K562 (cell line): ENCODE data around the gene IL4I1. TPM values are rescaled to one million over a fixed set of nuclear protein-coding genes. Genes with fewer than 3 reads are reported as not detected.

ENCODE experiments used
- CAMTA2 ChIP-seq: fragments of 250-450 bp; sonication (Bioruptor Pico); conservative IDR thresholded peaks from 2 replicates; pipeline ENCODE4 v1.5.1; 2022
- GABPB1 ChIP-seq: sonication (generic); formaldehyde crosslinking; IDR thresholded peaks from 2 replicates; pipeline ENCODE4 v1.8.0; 2022; ENCODE audit warnings: mild to moderate bottlenecking, missing genetic modification reagents
- JUNB ChIP-seq: fragments of 450-650 bp; formaldehyde crosslinking; conservative IDR thresholded peaks from 2 replicates; pipeline ENCODE4 v1.4.0; 2020; ENCODE audit warnings: mild to moderate bottlenecking
- NONO ChIP-seq, 2 experiments: fragments of 200-400 bp in 1 of 2; fragments of 450-650 bp in 1 of 2; formaldehyde crosslinking in 1 of 2; IDR thresholded peaks; 2 replicates each; pipeline ENCODE4 v1.6.1; 2017; ENCODE audit warnings: low read depth in 2 of 2, mild to moderate bottlenecking in 2 of 2, moderate library complexity in 2 of 2, low read length in 1 of 2
- PHB ChIP-seq: fragments of 250-450 bp; sonication (Bioruptor Pico); IDR thresholded peaks from 2 replicates; pipeline ENCODE4 v1.5.0; 2021
- SAP30 ChIP-seq: fragments of 200-600 bp; sonication (generic); IDR thresholded peaks from 2 replicates; pipeline ENCODE4 v1.6.1; 2012; ENCODE audit warnings: borderline replicate concordance, low read depth, mild to moderate bottlenecking, moderate library complexity, low read length, control low read depth, inconsistent platforms; ENCODE audit not compliant: insufficient read depth, poor library complexity, severe bottlenecking
- SLC30A9 ChIP-seq: fragments of 250-450 bp; sonication (Bioruptor Pico); IDR thresholded peaks from 2 replicates; pipeline ENCODE4 v1.8.0; 2022; ENCODE audit warnings: mild to moderate bottlenecking, moderate library complexity
- ZFP1 ChIP-seq: fragments of 450-650 bp; formaldehyde crosslinking; IDR thresholded peaks from 2 replicates; pipeline ENCODE4 v1.4.0; 2020; ENCODE audit warnings: mild to moderate bottlenecking, mixed read lengths
- ZNF282 ChIP-seq: sonication (generic); formaldehyde crosslinking; IDR thresholded peaks from 2 replicates; pipeline ENCODE4 v1.8.1; 2023; ENCODE audit warnings: missing genetic modification reagents
- ZNF354B ChIP-seq: fragments of 250-450 bp; sonication (Bioruptor Pico); IDR thresholded peaks from 2 replicates; pipeline ENCODE4 v1.4.0; 2020
- polyA plus RNA-seq, 8 experiments: library from polyadenylated mRNA; depleted of rRNA in 4 of 8; stranded (reverse) in 5 of 8; unstranded in 3 of 8; fragments of >200 nt; fragmentation: Nextera tagmentation in 2 of 8; fragmentation: Illumina TruSeq in 1 of 8; extraction: Ambion mirVana in 2 of 8; extraction: Trizol in 1 of 8; gene quantifications; 2 replicates each; pipeline versions ENCODE4 v1.2.1 to v1.2.3, GENCODE V29; 2011 to 2014; ENCODE audit warnings: inconsistent platforms in 1 of 8, missing spikeins in 1 of 8
- total RNA-seq, 7 experiments: library from RNA; depleted of rRNA in 6 of 7; stranded (reverse); fragments of >200 nt in 6 of 7; fragmentation: Illumina TruSeq in 2 of 7; extraction: Trizol in 2 of 7; gene quantifications; 2 replicates each; pipeline versions ENCODE4 v1.2.1 to v1.2.3, GENCODE V29; 2011 to 2021; ENCODE audit warnings: low replicate concordance in 1 of 7
- TF ChIP-seq, protein P1 (sequence below): fragments of 450-650 bp; IDR thresholded peaks from 2 replicates; pipeline ENCODE4 v1.6.1; 2014; ENCODE audit warnings: low read depth, mild to moderate bottlenecking, moderate library complexity, borderline replicate concordance
- TF ChIP-seq, protein P2 (sequence below): fragments of 250-450 bp; sonication (Bioruptor Pico); IDR thresholded peaks from 2 replicates; pipeline ENCODE4 v1.4.0; 2020; ENCODE audit warnings: mild to moderate bottlenecking
- TF ChIP-seq, protein P3 (sequence below): fragments of 450-650 bp; IDR thresholded peaks from 2 replicates; pipeline ENCODE4 v1.6.1; 2017; ENCODE audit warnings: antibody characterized with exemption, mild to moderate bottlenecking
- TF ChIP-seq, protein P4 (sequence below): sonication (generic); formaldehyde crosslinking; IDR thresholded peaks from 2 replicates; pipeline ENCODE4 v1.8.0; 2023; ENCODE audit warnings: mild to moderate bottlenecking, missing genetic modification reagents
- TF ChIP-seq, protein P5 (sequence below): sonication (generic); formaldehyde crosslinking; IDR thresholded peaks from 2 replicates; pipeline ENCODE4 v1.8.0; 2022; ENCODE audit warnings: mild to moderate bottlenecking, low read depth, missing genetic modification reagents

IL4I1 gene
- total and polyA plus RNA-seq, 9 of the 15 experiments (the other 6 are each of a cell fraction or from before 2014, with no cell fraction given): 0.06 to 0.95 (median 0.43) TPM; not detected in 2

DNA sequence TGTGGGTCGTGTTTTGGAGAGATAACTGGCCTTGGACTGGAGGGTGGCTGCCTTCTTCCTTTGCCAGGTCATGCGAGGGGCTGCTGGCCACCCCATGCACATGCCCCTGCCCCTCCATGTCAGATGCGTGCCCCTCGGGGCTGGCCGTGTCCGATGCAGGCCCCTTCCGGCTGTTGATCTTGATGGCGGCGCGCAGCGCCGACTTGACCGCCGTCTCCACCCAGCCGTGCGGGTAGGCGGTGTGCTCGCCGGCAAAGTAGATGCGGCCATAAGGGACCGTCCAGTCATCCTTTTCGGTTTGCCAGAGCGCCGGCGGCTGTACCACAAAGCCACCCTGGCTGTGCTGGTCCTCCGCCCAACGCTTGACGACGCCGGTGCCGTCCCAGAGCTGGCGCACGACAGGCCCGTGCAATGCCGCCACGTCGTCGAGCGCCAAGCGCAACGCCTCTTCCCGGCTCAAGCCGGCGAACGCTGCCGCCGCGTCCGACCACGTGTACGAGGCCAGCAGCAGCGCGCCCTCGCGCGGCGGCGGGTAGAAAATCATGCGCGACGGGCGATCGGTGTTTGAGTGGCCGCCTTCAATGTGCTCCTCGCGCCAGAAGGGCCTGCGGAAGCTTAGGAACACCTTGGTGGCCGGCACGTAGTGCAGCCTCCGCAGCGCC is 6.9 kb downstream of the IL4I1 start (continued):
- TF ChIP-seq ZFP1 (CRISPR knock-in tag): no peak
- 0 out of 2 replicates have a peak, but pooled peaks have one; percentile 10 for TF ChIP-seq PHB (CRISPR knock-in tag)
- no peak for TF ChIP-seq JUNB (CRISPR knock-in tag)
- peak; percentile 96 for TF ChIP-seq SAP30
- peak; percentile 92 for TF ChIP-seq GABPB1 (CRISPR knock-in tag)
- TF ChIP-seq, protein P1, sequence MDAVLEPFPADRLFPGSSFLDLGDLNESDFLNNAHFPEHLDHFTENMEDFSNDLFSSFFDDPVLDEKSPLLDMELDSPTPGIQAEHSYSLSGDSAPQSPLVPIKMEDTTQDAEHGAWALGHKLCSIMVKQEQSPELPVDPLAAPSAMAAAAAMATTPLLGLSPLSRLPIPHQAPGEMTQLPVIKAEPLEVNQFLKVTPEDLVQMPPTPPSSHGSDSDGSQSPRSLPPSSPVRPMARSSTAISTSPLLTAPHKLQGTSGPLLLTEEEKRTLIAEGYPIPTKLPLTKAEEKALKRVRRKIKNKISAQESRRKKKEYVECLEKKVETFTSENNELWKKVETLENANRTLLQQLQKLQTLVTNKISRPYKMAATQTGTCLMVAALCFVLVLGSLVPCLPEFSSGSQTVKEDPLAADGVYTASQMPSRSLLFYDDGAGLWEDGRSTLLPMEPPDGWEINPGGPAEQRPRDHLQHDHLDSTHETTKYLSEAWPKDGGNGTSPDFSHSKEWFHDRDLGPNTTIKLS: peak; percentile 99
- TF ChIP-seq ZNF354B (CRISPR knock-in tag): no peak
- TF ChIP-seq CAMTA2 (CRISPR knock-in tag): no peak
- peak; percentile 99 for TF ChIP-seq ZNF282 (CRISPR knock-in tag)
- TF ChIP-seq, protein P2, sequence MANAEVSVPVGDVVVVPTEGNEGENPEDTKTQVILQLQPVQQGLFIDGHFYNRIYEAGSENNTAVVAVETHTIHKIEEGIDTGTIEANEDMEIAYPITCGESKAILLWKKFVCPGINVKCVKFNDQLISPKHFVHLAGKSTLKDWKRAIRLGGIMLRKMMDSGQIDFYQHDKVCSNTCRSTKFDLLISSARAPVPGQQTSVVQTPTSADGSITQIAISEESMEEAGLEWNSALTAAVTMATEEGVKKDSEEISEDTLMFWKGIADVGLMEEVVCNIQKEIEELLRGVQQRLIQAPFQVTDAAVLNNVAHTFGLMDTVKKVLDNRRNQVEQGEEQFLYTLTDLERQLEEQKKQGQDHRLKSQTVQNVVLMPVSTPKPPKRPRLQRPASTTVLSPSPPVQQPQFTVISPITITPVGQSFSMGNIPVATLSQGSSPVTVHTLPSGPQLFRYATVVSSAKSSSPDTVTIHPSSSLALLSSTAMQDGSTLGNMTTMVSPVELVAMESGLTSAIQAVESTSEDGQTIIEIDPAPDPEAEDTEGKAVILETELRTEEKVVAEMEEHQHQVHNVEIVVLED: peak; percentile 84
- TF ChIP-seq, protein P3, sequence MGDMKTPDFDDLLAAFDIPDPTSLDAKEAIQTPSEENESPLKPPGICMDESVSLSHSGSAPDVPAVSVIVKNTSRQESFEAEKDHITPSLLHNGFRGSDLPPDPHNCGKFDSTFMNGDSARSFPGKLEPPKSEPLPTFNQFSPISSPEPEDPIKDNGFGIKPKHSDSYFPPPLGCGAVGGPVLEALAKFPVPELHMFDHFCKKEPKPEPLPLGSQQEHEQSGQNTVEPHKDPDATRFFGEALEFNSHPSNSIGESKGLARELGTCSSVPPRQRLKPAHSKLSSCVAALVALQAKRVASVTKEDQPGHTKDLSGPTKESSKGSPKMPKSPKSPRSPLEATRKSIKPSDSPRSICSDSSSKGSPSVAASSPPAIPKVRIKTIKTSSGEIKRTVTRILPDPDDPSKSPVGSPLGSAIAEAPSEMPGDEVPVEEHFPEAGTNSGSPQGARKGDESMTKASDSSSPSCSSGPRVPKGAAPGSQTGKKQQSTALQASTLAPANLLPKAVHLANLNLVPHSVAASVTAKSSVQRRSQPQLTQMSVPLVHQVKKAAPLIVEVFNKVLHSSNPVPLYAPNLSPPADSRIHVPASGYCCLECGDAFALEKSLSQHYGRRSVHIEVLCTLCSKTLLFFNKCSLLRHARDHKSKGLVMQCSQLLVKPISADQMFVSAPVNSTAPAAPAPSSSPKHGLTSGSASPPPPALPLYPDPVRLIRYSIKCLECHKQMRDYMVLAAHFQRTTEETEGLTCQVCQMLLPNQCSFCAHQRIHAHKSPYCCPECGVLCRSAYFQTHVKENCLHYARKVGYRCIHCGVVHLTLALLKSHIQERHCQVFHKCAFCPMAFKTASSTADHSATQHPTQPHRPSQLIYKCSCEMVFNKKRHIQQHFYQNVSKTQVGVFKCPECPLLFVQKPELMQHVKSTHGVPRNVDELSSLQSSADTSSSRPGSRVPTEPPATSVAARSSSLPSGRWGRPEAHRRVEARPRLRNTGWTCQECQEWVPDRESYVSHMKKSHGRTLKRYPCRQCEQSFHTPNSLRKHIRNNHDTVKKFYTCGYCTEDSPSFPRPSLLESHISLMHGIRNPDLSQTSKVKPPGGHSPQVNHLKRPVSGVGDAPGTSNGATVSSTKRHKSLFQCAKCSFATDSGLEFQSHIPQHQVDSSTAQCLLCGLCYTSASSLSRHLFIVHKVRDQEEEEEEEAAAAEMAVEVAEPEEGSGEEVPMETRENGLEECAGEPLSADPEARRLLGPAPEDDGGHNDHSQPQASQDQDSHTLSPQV: peak; percentile 98
- TF ChIP-seq, protein P4, sequence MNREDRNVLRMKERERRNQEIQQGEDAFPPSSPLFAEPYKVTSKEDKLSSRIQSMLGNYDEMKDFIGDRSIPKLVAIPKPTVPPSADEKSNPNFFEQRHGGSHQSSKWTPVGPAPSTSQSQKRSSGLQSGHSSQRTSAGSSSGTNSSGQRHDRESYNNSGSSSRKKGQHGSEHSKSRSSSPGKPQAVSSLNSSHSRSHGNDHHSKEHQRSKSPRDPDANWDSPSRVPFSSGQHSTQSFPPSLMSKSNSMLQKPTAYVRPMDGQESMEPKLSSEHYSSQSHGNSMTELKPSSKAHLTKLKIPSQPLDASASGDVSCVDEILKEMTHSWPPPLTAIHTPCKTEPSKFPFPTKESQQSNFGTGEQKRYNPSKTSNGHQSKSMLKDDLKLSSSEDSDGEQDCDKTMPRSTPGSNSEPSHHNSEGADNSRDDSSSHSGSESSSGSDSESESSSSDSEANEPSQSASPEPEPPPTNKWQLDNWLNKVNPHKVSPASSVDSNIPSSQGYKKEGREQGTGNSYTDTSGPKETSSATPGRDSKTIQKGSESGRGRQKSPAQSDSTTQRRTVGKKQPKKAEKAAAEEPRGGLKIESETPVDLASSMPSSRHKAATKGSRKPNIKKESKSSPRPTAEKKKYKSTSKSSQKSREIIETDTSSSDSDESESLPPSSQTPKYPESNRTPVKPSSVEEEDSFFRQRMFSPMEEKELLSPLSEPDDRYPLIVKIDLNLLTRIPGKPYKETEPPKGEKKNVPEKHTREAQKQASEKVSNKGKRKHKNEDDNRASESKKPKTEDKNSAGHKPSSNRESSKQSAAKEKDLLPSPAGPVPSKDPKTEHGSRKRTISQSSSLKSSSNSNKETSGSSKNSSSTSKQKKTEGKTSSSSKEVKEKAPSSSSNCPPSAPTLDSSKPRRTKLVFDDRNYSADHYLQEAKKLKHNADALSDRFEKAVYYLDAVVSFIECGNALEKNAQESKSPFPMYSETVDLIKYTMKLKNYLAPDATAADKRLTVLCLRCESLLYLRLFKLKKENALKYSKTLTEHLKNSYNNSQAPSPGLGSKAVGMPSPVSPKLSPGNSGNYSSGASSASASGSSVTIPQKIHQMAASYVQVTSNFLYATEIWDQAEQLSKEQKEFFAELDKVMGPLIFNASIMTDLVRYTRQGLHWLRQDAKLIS: peak; percentile 99
- no peak for TF ChIP-seq SLC30A9 (CRISPR knock-in tag)
- TF ChIP-seq, protein P5, sequence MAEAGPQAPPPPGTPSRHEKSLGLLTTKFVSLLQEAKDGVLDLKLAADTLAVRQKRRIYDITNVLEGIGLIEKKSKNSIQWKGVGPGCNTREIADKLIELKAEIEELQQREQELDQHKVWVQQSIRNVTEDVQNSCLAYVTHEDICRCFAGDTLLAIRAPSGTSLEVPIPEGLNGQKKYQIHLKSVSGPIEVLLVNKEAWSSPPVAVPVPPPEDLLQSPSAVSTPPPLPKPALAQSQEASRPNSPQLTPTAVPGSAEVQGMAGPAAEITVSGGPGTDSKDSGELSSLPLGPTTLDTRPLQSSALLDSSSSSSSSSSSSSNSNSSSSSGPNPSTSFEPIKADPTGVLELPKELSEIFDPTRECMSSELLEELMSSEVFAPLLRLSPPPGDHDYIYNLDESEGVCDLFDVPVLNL (CRISPR knock-in tag): peak; percentile 93
- TF ChIP-seq NONO (IDR thresholded peaks at IDR 0.05; ENCODE audit: low read depth in 2 of 2, low read length in 1 of 2): peak in 1 of 2 experiments; percentile 68; a peak in 1 of 4 replicates
